HG02852 (cell line): Measurements from ENCODE around the gene SGF29.
"Not testable (repeated sequence)": the region's sequence is repeated elsewhere in the genome, so short reads cannot be mapped to it uniquely, and the experiment has no call there.

Experiments
- ATAC-seq: cut with Tn5 transposase; IDR thresholded peaks from one replicate; pipeline ENCODE4 v1.9.1; 2021; ENCODE audit warnings: mild to moderate bottlenecking, moderate library complexity; ENCODE audit not compliant: unreplicated experiment

SGF29 gene

GRCh38 chr16:28563218-28563617, 9.5 kb downstream of the SGF29 start:
- no peak for ATAC-seq

GRCh38 chr16:28566233-28566925, 12.7 kb downstream of the SGF29 start:
- not testable (repeated sequence) for ATAC-seq

GRCh38 chr16:28567292-28567691, 13.6 kb downstream of the SGF29 start:
- no peak for ATAC-seq

- ATAC-seq = no peak
Measured at GRCh38 chr16:28569021-28569420, 15.3 kb downstream of the SGF29 start.

- ATAC-seq = no peak
Measured at GRCh38 chr16:28569968-28570752, 16.4 kb downstream of the SGF29 start.

- ATAC-seq = no peak
Measured at GRCh38 chr16:28572696-28573510, 19.2 kb downstream of the SGF29 start.

GRCh38 chr16:28573738-28574718, 20.3 kb downstream of the SGF29 start:
- no peak for ATAC-seq

- no peak for ATAC-seq
Measured at GRCh38 chr16:28574925-28575324, 21.2 kb downstream of the SGF29 start.

GRCh38 chr16:28575446-28576109, 21.9 kb downstream of the SGF29 start:
- ATAC-seq = no peak

- ATAC-seq = no peak
Measured at GRCh38 chr16:28580726-28581315, 27.1 kb downstream of the SGF29 start.

GRCh38 chr16:28585674-28586073, 32.0 kb downstream of the SGF29 start:
- ATAC-seq = no peak

- no peak for ATAC-seq
Measured at GRCh38 chr16:28586466-28586865, 32.7 kb downstream of the SGF29 start.

GRCh38 chr16:28587386-28587785, 33.7 kb downstream of the SGF29 start:
- ATAC-seq = no peak

- no peak for ATAC-seq
Measured at GRCh38 chr16:28589069-28589468, 35.3 kb downstream of the SGF29 start.

- no peak for ATAC-seq
Measured at GRCh38 chr16:28589930-28590329, 36.2 kb downstream of the SGF29 start.

- no peak for ATAC-seq
Measured at GRCh38 chr16:28590384-28591340, 36.9 kb downstream of the SGF29 start.

GRCh38 chr16:28591355-28591754, 37.6 kb downstream of the SGF29 start:
- ATAC-seq = no peak

- ATAC-seq = no peak
Measured at GRCh38 chr16:28592511-28592910, 38.8 kb downstream of the SGF29 start.
